HG03108 (cell line): ENCODE results near the gene DBNDD2.
A peak's percentile ranks its signal among the peaks of the same experiment; 100 is the strongest.

Experiments
- ATAC-seq: cut with Tn5 transposase; IDR thresholded peaks from one replicate; pipeline ENCODE4 v1.9.1; 2021; ENCODE audit warnings: moderate library complexity; ENCODE audit not compliant: unreplicated experiment

DBNDD2 gene

GRCh38 chr20:45407783-45408645 lies at the start of gene DBNDD2:
DBNDD2 (plus strand) TSS chr20:45408289; CDS start chr20:45408468, 179 bp downstream.
- no peak for ATAC-seq

GRCh38 chr20:45359069-45359405 lies 49.1 kb upstream of the DBNDD2 start:
- no peak for ATAC-seq

- ATAC-seq: no peak
Observed at GRCh38 chr20:45359406-45360148, 48.5 kb upstream of the DBNDD2 start.

GRCh38 chr20:45361793-45362192 lies 46.3 kb upstream of the DBNDD2 start:
- no peak for ATAC-seq

GRCh38 chr20:45362804-45363610 lies 45.1 kb upstream of the DBNDD2 start, which contains the start of gene SYS1:
SYS1 (plus strand) TSS chr20:45363156; CDS start chr20:45363532, 376 bp downstream.
- peak; percentile 72 for ATAC-seq

GRCh38 chr20:45363611-45364492 lies 44.2 kb upstream of the DBNDD2 start:
- ATAC-seq: no peak

- ATAC-seq: no peak
Observed at GRCh38 chr20:45365444-45365970, 42.6 kb upstream of the DBNDD2 start.

- ATAC-seq: no peak
Observed at GRCh38 chr20:45366192-45366591, 41.9 kb upstream of the DBNDD2 start.

- ATAC-seq: no peak
Observed at GRCh38 chr20:45366631-45367030, 41.5 kb upstream of the DBNDD2 start.

GRCh38 chr20:45367126-45367525 lies 41.0 kb upstream of the DBNDD2 start:
- ATAC-seq: no peak

- peak; percentile 72 for ATAC-seq
Observed at GRCh38 chr20:45368221-45368980, 39.7 kb upstream of the DBNDD2 start.

- no peak for ATAC-seq
Observed at GRCh38 chr20:45370571-45371160, 37.4 kb upstream of the DBNDD2 start.

GRCh38 chr20:45372241-45372640 lies 35.8 kb upstream of the DBNDD2 start:
- ATAC-seq: no peak

GRCh38 chr20:45372646-45373352 lies 35.3 kb upstream of the DBNDD2 start:
- no peak for ATAC-seq

GRCh38 chr20:45373353-45374100 lies 34.6 kb upstream of the DBNDD2 start:
- peak; percentile 65 for ATAC-seq

GRCh38 chr20:45374101-45374467 lies 34.0 kb upstream of the DBNDD2 start:
- ATAC-seq: no peak

- no peak for ATAC-seq
Observed at GRCh38 chr20:45374966-45375365, 33.1 kb upstream of the DBNDD2 start.

- ATAC-seq: no peak
Observed at GRCh38 chr20:45377269-45377668, 30.8 kb upstream of the DBNDD2 start.
